A673 (cell line): Measurements from ENCODE around the gene FNDC3B. TPM values are rescaled to one million over a fixed set of nuclear protein-coding genes. Genes with fewer than 3 reads are reported as not detected.

Experiments
- BruUV-seq: library from RNA; stranded (reverse); fragments of 400-500 nt; replicated peaks from 2 replicates; lab custom pipeline; 2021; lab: Mats Ljungman, UMichigan
- CTCF ChIA-PET: fragments of 300-600 bp; sonication (Branson Sonifier 250); formaldehyde crosslinking; loops from one replicate; lab custom pipeline; 2022; ENCODE audit warnings: antibody characterized with exemption; lab: Charles Lee
- POLR2A ChIA-PET: fragments of 300-600 bp; sonication (Branson Sonifier 250); formaldehyde crosslinking; loops from one replicate; lab custom pipeline; 2022; ENCODE audit warnings: antibody characterized with exemption; ENCODE audit not compliant: low non-redundant PET; lab: Charles Lee
- DNase-seq: peaks from one replicate; pipeline ENCODE4 v3.0.0-alpha.2; 2015; ENCODE audit warnings: low spot score
- H3K27ac ChIP-seq: fragments of 200-600 bp; sonication (generic); 2 replicates; pipeline ENCODE4 v1.5.1; 2016; ENCODE audit warnings: mixed run types, low read depth, mild to moderate bottlenecking, mixed read lengths, antibody characterized with exemption, low read length; ENCODE audit not compliant: poor library complexity, severe bottlenecking
- H3K27me3 ChIP-seq: fragments of 200-600 bp; sonication (generic); replicated peaks from 2 replicates; pipeline ENCODE4 v1.6.1; 2017; ENCODE audit warnings: mixed run types, low read depth, mild to moderate bottlenecking, mixed read lengths, antibody characterized with exemption, low read length; ENCODE audit not compliant: insufficient read depth, poor library complexity
- H3K36me3 ChIP-seq: fragments of 200-600 bp; sonication (generic); 2 replicates; pipeline ENCODE4 v1.6.1; 2016; ENCODE audit warnings: mixed run types, mild to moderate bottlenecking, mixed read lengths, antibody characterized with exemption, low read length; ENCODE audit not compliant: insufficient read depth, poor library complexity, severe bottlenecking
- H3K4me1 ChIP-seq: fragments of 200-600 bp; sonication (generic); 2 replicates; pipeline ENCODE4 v1.6.1; 2017; ENCODE audit warnings: mixed run types, mild to moderate bottlenecking, mixed read lengths, antibody characterized with exemption, low read length; ENCODE audit not compliant: insufficient read depth, poor library complexity, severe bottlenecking
- H3K4me3 ChIP-seq: fragments of 200-600 bp; sonication (generic); 2 replicates; pipeline ENCODE4 v1.5.1; 2016; ENCODE audit warnings: low read depth, mixed run types, mild to moderate bottlenecking, mixed read lengths, low read length; ENCODE audit not compliant: poor library complexity, severe bottlenecking
- H3K9me3 ChIP-seq: fragments of 200-600 bp; sonication (generic); 2 replicates; pipeline ENCODE4 v1.6.1; 2016; ENCODE audit warnings: mixed run types, low read depth, mild to moderate bottlenecking, mixed read lengths, antibody characterized with exemption, low read length; ENCODE audit not compliant: poor library complexity, severe bottlenecking
- CTCF ChIP-seq: fragments of 300-800, 200-600 bp; sonication (generic); conservative IDR thresholded peaks from 2 replicates; pipeline ENCODE4 v1.5.1; 2017; ENCODE audit warnings: low read depth, mild to moderate bottlenecking, antibody characterized with exemption, low read length, moderate library complexity, mixed read lengths
- EZH2 ChIP-seq: fragments of 200-600 bp; sonication (generic); IDR thresholded peaks from 2 replicates; pipeline ENCODE4 v1.6.1; 2017; ENCODE audit warnings: borderline replicate concordance, low read depth, mild to moderate bottlenecking, mixed read lengths, antibody characterized with exemption, low read length; ENCODE audit not compliant: poor library complexity, severe bottlenecking
- intact Hi-C: fragments of 100-400 bp; cut with micrococcal nuclease; formaldehyde crosslinking; loops from one replicate; pipeline ENCODE4 v1.10.0; 2022; ENCODE audit not compliant: unreplicated experiment
- total RNA-seq: library from RNA; stranded (reverse); gene quantifications from 2 replicates; pipeline ENCODE4 v1.2.3, GENCODE V29; 2021

The FNDC3B gene
- total RNA-seq, 1 experiment from 2014 or later, result 50.8 TPM

- Histone ChIP-seq H3K4me1 (peaks cover 4% of the 10 kb centered on the region), H3K36me3 (no peaks in the 10 kb centered on the region), H3K27me3 (no peaks in the 10 kb centered on the region), H3K9me3 (no peaks in the 10 kb centered on the region), H3K4me3 (no peak overlapping the region), H3K27ac (no peak overlapping the region)
- no peak for DNase-seq
- TF ChIP-seq CTCF (no peak), EZH2 (no peak)
- no TSS peak for BruUV-seq
- intact Hi-C loops, result no loop called here
- POLR2A ChIA-PET, result no interaction called here
- CTCF ChIA-PET, result no interaction called here
These were observed 357.0 kb downstream of the FNDC3B start for GRCh38 chr3:172396400-172396799.

- TF ChIP-seq CTCF (no peak), EZH2 (no peak)
- no TSS peak for BruUV-seq
- Histone ChIP-seq H3K4me1 (peaks cover 4% of the 10 kb centered on the region), H3K27ac (no peak overlapping the region), H3K27me3 (no peaks in the 10 kb centered on the region), H3K9me3 (no peaks in the 10 kb centered on the region), H3K4me3 (no peak overlapping the region), H3K36me3 (no peaks in the 10 kb centered on the region)
- CTCF ChIA-PET, result no interaction called here
- DNase-seq, result no peak
- intact Hi-C loops, result no loop called here
- POLR2A ChIA-PET, result no interaction called here
These were observed 358.5 kb downstream of the FNDC3B start for GRCh38 chr3:172397716-172398405.

GRCh38 chr3:172398484-172398883 is 359.1 kb downstream of the FNDC3B start:
- H3K4me1 ChIP-seq, result peaks cover 4% of the 10 kb centered on the region
- no TSS peak for BruUV-seq
- H3K36me3 ChIP-seq, result no peaks in the 10 kb centered on the region
- POLR2A ChIA-PET, result no interaction called here
- TF ChIP-seq EZH2 (no peak), CTCF (no peak)
- CTCF ChIA-PET, result no interaction called here
- no peak for DNase-seq
- no peak overlapping the region for H3K27ac ChIP-seq
- no peaks in the 10 kb centered on the region for H3K27me3 ChIP-seq
- no peak overlapping the region for H3K4me3 ChIP-seq
- H3K9me3 ChIP-seq, result no peaks in the 10 kb centered on the region
- intact Hi-C loops, result no loop called here
